HL-60 (cell line): ENCODE measurements around the gene CAMTA1.

ENCODE experiments used
- DNase-seq, 2 experiments: peaks; one replicate each; pipeline ENCODE4 v3.0.0-alpha.2; 2010 to 2020; ENCODE audit warnings: low read depth in 1 of 2, low spot score in 1 of 2
- H3K27ac ChIP-seq: fragments of 250-450 bp; sonication (Bioruptor Pico); replicated peaks from 2 replicates; pipeline ENCODE4 v1.5.1; 2020; ENCODE audit warnings: mild to moderate bottlenecking, moderate library complexity
- H3K27me3 ChIP-seq: fragments of 250-450 bp; sonication (Bioruptor Pico); 2 replicates; pipeline ENCODE4 v1.5.1; 2021; ENCODE audit warnings: mild to moderate bottlenecking, moderate library complexity; ENCODE audit not compliant: insufficient read depth, poor library complexity, severe bottlenecking
- H3K4me3 ChIP-seq: replicated peaks from 2 replicates; pipeline ENCODE4 v1.5.1; 2011; ENCODE audit warnings: mild to moderate bottlenecking, control low read depth, low read length; ENCODE audit not compliant: insufficient read depth
- GABPA ChIP-seq: IDR thresholded peaks from 2 replicates; pipeline ENCODE4 v1.6.1; 2012; ENCODE audit warnings: low read depth
- POLR2AphosphoS5 ChIP-seq: IDR thresholded peaks from 2 replicates; pipeline ENCODE4 v1.6.1; 2012; ENCODE audit warnings: low read depth
- SPI1 ChIP-seq: IDR thresholded peaks from 2 replicates; pipeline ENCODE4 v1.6.1; 2012; ENCODE audit warnings: low read depth, mild to moderate bottlenecking, borderline replicate concordance
- TF ChIP-seq, protein P1 (sequence below): IDR thresholded peaks from 2 replicates; pipeline ENCODE4 v1.6.1; 2012; ENCODE audit warnings: low read depth; ENCODE audit not compliant: insufficient replicate concordance
- TF ChIP-seq, protein P2 (sequence below): IDR thresholded peaks from one replicate; pipeline ENCODE4 v1.5.1; 2011; ENCODE audit warnings: low read length, control low read depth, inconsistent platforms; ENCODE audit not compliant: insufficient read depth

Gene CAMTA1

DNA sequence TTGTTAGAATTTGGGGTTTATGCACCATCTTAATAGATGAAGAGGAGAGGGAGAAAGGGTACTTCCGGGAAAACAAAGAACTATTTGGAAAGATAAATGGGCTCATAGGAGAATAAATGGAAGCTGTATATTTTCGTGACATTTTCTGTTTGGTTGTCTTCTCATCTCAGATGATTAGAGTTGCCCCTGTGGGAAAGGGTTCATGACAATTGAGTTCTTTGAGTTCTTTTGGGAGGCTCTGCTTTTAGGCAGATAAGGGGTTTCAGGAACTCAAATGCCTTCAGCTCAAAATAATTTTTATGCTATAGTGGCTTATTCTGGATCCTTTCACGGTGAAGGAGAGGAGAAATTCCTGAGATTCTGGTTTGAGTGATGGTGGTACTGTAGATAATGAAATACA lies 63.6 kb downstream of the CAMTA1 start:
- H3K27me3 ChIP-seq, result no peaks in the 10 kb centered on the region
- no peak overlapping the region for H3K4me3 ChIP-seq
- DNase-seq, result no peak
- H3K27ac ChIP-seq, result no peak overlapping the region
- TF ChIP-seq GABPA (no peak), POLR2AphosphoS5 (no peak), SPI1 (no peak)
- TF ChIP-seq, protein P1, sequence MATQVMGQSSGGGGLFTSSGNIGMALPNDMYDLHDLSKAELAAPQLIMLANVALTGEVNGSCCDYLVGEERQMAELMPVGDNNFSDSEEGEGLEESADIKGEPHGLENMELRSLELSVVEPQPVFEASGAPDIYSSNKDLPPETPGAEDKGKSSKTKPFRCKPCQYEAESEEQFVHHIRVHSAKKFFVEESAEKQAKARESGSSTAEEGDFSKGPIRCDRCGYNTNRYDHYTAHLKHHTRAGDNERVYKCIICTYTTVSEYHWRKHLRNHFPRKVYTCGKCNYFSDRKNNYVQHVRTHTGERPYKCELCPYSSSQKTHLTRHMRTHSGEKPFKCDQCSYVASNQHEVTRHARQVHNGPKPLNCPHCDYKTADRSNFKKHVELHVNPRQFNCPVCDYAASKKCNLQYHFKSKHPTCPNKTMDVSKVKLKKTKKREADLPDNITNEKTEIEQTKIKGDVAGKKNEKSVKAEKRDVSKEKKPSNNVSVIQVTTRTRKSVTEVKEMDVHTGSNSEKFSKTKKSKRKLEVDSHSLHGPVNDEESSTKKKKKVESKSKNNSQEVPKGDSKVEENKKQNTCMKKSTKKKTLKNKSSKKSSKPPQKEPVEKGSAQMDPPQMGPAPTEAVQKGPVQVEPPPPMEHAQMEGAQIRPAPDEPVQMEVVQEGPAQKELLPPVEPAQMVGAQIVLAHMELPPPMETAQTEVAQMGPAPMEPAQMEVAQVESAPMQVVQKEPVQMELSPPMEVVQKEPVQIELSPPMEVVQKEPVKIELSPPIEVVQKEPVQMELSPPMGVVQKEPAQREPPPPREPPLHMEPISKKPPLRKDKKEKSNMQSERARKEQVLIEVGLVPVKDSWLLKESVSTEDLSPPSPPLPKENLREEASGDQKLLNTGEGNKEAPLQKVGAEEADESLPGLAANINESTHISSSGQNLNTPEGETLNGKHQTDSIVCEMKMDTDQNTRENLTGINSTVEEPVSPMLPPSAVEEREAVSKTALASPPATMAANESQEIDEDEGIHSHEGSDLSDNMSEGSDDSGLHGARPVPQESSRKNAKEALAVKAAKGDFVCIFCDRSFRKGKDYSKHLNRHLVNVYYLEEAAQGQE, result no peak
- TF ChIP-seq, protein P2, sequence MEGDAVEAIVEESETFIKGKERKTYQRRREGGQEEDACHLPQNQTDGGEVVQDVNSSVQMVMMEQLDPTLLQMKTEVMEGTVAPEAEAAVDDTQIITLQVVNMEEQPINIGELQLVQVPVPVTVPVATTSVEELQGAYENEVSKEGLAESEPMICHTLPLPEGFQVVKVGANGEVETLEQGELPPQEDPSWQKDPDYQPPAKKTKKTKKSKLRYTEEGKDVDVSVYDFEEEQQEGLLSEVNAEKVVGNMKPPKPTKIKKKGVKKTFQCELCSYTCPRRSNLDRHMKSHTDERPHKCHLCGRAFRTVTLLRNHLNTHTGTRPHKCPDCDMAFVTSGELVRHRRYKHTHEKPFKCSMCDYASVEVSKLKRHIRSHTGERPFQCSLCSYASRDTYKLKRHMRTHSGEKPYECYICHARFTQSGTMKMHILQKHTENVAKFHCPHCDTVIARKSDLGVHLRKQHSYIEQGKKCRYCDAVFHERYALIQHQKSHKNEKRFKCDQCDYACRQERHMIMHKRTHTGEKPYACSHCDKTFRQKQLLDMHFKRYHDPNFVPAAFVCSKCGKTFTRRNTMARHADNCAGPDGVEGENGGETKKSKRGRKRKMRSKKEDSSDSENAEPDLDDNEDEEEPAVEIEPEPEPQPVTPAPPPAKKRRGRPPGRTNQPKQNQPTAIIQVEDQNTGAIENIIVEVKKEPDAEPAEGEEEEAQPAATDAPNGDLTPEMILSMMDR, result no peak

DNA sequence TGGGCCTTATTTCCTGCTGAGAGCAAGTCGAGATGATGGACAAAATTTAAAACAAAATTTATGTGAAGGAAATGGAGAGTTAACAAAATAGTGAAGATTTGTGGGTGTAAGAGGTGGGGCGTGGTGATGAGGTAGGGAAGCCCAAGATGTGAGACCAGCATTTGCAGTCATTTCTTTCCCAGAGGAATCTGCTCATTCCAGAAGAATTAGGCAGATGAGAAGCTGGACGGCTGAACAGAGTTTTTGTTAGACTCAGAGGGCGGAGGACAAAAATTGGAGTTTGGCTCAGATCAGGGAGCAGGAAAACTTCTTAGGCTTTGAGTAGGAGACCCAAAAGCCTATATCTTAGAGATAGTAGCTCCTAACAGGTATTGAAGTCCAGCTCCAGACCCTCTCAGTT lies 65.3 kb downstream of the CAMTA1 start:
- no peak for TF ChIP-seq SPI1
- TF ChIP-seq, protein P1, result no peak
- TF ChIP-seq GABPA, result no peak
- no peak for TF ChIP-seq POLR2AphosphoS5
- TF ChIP-seq, protein P2, result no peak
- no peak overlapping the region for H3K27ac ChIP-seq
- DNase-seq, result no peak
- no peaks in the 10 kb centered on the region for H3K27me3 ChIP-seq
- no peak overlapping the region for H3K4me3 ChIP-seq

DNA sequence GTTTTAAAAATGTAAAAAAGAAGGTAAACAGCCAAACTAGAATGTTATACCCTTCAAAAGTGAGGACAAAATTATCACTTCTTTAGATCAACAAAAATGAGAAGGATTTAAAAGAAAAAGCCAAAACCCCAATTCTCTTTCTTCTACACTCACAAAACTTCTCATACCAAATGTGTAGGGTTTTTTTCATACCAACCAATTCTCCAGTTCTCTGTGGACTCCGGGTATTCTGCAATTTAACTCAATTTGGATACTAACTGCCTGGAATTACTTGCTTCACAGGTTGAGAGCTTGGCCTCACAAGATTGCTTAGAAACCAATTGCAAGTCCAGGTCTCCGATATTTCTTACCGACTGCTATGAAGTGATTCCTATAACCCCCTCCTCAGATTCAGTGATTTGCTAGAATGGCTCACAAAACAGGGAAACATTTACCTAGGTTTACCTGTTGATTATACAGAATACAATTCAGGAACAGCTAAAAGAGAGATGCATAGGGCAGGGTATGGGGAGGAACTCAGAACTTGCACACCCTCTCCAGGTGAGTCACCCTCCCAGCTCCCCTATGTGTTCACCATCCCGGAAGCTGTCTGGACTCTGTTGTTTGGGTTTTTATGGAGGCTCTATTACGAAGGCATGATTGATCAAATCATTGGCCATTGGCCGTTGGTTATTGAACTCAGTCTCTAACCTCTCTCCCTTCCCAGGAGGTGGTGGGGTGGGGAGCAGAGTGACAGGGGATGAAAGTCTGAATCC lies 67.1 kb downstream of the CAMTA1 start:
- Histone ChIP-seq H3K4me3 (no peak overlapping the region), H3K27me3 (no peaks in the 10 kb centered on the region), H3K27ac (no peak overlapping the region)
- TF ChIP-seq, protein P1, result no peak
- TF ChIP-seq, protein P2, result no peak
- TF ChIP-seq GABPA (no peak), SPI1 (no peak), POLR2AphosphoS5 (no peak)
- no peak for DNase-seq
